Smooth muscle cell (in vitro differentiated cells): ENCODE results near the gene PRR33. TPM values are rescaled to one million over a fixed set of nuclear protein-coding genes. Genes with fewer than 3 reads are reported as not detected.

ENCODE experiments used
- DNase-seq: peaks from one replicate; lab custom pipeline; 2025; ENCODE audit not compliant: unreplicated experiment; lab: John Stamatoyannopoulos, UW
- H2AFZ ChIP-seq: fragments of 200-600 bp; sonication (generic); 2 replicates; pipeline ENCODE4 v1.6.0; 2016; ENCODE audit warnings: antibody characterized with exemption, low read depth, mild to moderate bottlenecking
- H3F3A ChIP-seq: fragments of 200-600 bp; sonication (generic); 2 replicates; pipeline ENCODE4 v1.6.0; 2017; ENCODE audit warnings: antibody characterized with exemption, low read depth
- H3K27ac ChIP-seq: fragments of 200-600 bp; sonication (generic); 2 replicates; pipeline ENCODE4 v1.5.1; 2016; ENCODE audit warnings: low read depth, mild to moderate bottlenecking
- H3K27me3 ChIP-seq: fragments of 200-600 bp; sonication (generic); 2 replicates; pipeline ENCODE4 v1.6.1; 2016; ENCODE audit warnings: low read depth, mild to moderate bottlenecking
- H3K36me3 ChIP-seq: fragments of 200-600 bp; sonication (generic); 2 replicates; pipeline ENCODE4 v1.5.1; 2016; ENCODE audit warnings: low read depth
- H3K4me1 ChIP-seq: fragments of 200-600 bp; sonication (generic); 2 replicates; pipeline ENCODE4 v1.5.1; 2016; ENCODE audit warnings: low read depth
- H3K4me2 ChIP-seq: fragments of 200-600 bp; sonication (generic); 2 replicates; pipeline ENCODE4 v1.6.0; 2016; ENCODE audit warnings: mild to moderate bottlenecking
- H3K4me3 ChIP-seq: fragments of 200-600 bp; sonication (generic); 2 replicates; pipeline ENCODE4 v1.5.1; 2016; ENCODE audit warnings: mild to moderate bottlenecking
- H3K79me2 ChIP-seq: fragments of 200-600 bp; sonication (generic); 2 replicates; pipeline ENCODE4 v1.6.0; 2016; ENCODE audit warnings: low read depth, mild to moderate bottlenecking
- H3K9ac ChIP-seq: fragments of 200-600 bp; sonication (generic); 2 replicates; pipeline ENCODE4 v1.6.0; 2016; ENCODE audit warnings: low read depth
- H3K9me3 ChIP-seq: fragments of 200-600 bp; sonication (generic); replicated peaks from 2 replicates; pipeline ENCODE4 v1.5.1; 2016; ENCODE audit warnings: low read depth
- H4K20me1 ChIP-seq: fragments of 200-600 bp; sonication (generic); 2 replicates; pipeline ENCODE4 v1.6.0; 2016; ENCODE audit warnings: low read depth
- CTCF ChIP-seq: fragments of 200-600 bp; sonication (generic); IDR thresholded peaks from 2 replicates; pipeline ENCODE4 v1.5.1; 2017; ENCODE audit warnings: borderline replicate concordance, mild to moderate bottlenecking, antibody characterized with exemption; ENCODE audit not compliant: insufficient read depth, poor library complexity, severe bottlenecking
- WGBS: methylation state at CpG from one replicate; pipeline ENCODE4 v1.1.7; 2016; ENCODE audit warnings: low lambda C conversion rate; 5-methylcytosine and 5-hydroxymethylcytosine counted together
- polyA plus RNA-seq: library from polyadenylated mRNA; unstranded; fragments of >200 nt; fragmentation: Nextera tagmentation; extraction: Ambion mirVana; gene quantifications from 2 replicates; pipeline ENCODE4 v1.2.1, GENCODE V29; 2016
- total RNA-seq: library from RNA; depleted of rRNA; stranded (reverse); fragments of >200 nt; gene quantifications from 2 replicates; pipeline ENCODE4 v1.2.3, GENCODE V29; 2014

The PRR33 gene
- total and polyA plus RNA-seq, 2 experiments from 2014 or later = not detected

DNA sequence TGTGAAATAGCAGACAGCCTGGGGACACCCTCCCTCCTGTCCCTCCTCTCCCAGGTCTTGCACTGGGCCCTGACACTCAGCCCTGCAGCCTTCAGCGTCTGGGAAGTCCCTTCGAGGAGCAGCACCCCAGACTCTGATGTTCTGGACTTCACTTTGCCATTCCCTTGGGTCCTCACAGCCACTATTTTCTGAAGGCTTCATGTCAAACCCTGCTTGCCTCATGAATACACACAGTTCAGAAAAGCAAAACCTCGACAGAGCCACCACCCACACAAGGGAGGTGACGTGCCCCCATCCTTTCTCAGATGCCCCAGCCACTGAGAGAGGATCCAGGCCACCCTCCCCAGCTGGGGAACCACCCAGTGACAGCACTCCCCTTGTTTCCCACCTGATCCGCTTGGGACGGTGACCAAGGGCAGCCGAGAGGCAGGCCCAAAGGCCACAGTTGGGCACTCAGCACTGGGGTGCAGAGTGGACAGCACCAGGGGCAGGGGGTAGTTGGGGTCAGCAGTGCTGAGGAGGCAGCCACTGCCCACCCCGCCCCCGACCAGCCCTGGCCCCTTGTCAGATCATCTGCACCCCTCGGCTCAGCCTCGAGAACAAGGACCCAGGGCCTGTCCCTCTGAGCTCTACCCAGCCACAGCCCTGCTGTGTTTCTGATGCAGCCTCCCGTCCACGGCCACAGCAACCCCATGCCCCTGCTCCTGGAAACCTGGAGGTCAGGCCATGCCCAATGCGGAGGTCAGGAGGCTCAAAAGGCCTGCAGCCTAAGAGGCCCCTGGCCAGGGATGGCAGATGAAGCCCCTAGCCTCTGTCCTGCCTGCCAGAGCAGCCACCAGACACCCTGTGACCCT, 24.7 kb upstream of the PRR33 start:
- Histone ChIP-seq H4K20me1 (no peaks in the 10 kb centered on the region), H3K4me1 (no peaks in the 10 kb centered on the region), H3K36me3 (no peaks in the 10 kb centered on the region), H3K9ac (no peak overlapping the region), H2AFZ (no peak overlapping the region), H3K27me3 (no peaks in the 10 kb centered on the region), H3K4me3 (no peak overlapping the region), H3K79me2 (no peaks in the 10 kb centered on the region), H3F3A (no peaks in the 10 kb centered on the region), H3K4me2 (no peak overlapping the region), H3K9me3 (no peaks in the 10 kb centered on the region), H3K27ac (no peak overlapping the region)
- DNase-seq = no peak
- no peak for TF ChIP-seq CTCF
- 84% methylated on average over 11 of the region's 14 CpGs for WGBS

DNA sequence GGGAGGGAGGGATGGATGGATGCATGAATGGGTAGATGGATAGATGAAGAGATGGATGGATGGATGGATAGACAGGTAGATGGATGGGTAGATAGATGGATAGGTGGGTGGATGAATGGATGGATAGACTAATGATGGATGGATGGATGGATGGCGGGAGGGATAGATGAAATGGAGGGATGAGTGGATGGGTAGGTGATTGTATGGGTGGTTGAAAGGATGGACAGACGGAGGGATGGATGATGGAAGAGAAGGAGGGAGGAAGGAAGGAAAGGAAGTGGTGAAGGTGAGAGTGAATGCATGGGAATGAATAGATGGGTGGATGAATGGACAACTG, 24.1 kb upstream of the PRR33 start:
- no peak for TF ChIP-seq CTCF
- no peaks in the 10 kb centered on the region for H3K79me2 ChIP-seq
- no peaks in the 10 kb centered on the region for H3F3A ChIP-seq
- 85% methylated on average over 2 of the region's 2 CpGs for WGBS
- no peak overlapping the region for H3K27ac ChIP-seq
- DNase-seq = no peak
- no peak overlapping the region for H2AFZ ChIP-seq
- H4K20me1 ChIP-seq = no peaks in the 10 kb centered on the region
- H3K4me2 ChIP-seq = no peak overlapping the region
- H3K4me1 ChIP-seq = no peaks in the 10 kb centered on the region
- no peaks in the 10 kb centered on the region for H3K27me3 ChIP-seq
- no peaks in the 10 kb centered on the region for H3K36me3 ChIP-seq
- no peaks in the 10 kb centered on the region for H3K9me3 ChIP-seq
- H3K4me3 ChIP-seq = no peak overlapping the region
- H3K9ac ChIP-seq = no peak overlapping the region

DNA sequence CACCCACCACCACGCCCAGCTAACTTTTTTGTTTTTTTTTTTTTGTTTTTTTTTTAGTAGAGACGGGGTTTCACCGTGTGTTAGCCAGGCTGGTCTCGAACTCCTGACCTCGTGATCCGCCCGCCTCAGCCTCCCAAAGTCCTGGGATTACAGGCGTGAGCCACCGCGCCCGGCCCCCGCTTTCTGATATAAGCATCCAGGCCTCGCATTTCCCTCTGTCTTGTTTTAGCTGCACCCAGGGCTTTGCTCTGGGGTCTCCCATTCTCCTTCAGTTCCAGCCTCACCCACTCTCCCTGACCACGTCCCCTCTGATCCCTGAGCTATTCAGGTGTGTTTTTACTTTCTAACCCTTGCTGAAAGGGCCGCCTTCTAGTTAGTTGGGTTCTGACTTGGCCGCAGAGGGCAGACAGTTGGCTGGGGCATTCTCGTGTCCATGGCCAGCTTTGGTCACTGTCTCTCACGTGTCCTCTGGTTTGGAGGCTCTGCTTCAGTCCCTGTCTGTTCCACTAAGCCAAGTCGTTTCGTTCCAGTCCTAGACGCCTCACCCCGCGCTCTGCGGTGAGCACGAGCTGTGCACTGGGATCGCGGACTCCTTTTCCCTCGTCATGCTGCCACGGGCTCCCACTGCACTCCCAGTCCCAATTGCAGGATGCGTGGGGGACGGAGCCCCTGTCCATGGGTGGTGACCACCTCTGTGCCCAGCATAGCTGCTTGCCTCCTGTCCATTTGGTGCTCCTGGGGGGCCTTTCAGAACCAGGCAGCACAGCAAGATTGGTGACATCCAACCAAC, 21.8 kb upstream of the PRR33 start:
- H3K36me3 ChIP-seq = no peaks in the 10 kb centered on the region
- WGBS = 90% methylated on average over 30 of the region's 31 CpGs
- no peak for TF ChIP-seq CTCF

More for the DNA sequence above, 21.8 kb upstream of the PRR33 start:
- Histone ChIP-seq H4K20me1 (no peaks in the 10 kb centered on the region), H2AFZ (no peak overlapping the region), H3K9ac (no peak overlapping the region), H3K4me3 (no peak overlapping the region), H3K4me1 (no peaks in the 10 kb centered on the region), H3K27ac (no peak overlapping the region), H3K79me2 (no peaks in the 10 kb centered on the region), H3K27me3 (no peaks in the 10 kb centered on the region), H3K4me2 (no peak overlapping the region), H3K9me3 (no peaks in the 10 kb centered on the region), H3F3A (no peaks in the 10 kb centered on the region)
- no peak for DNase-seq
